8988T (cell line): Measurements from ENCODE around the gene PRF1.
A peak's percentile ranks its signal among the peaks of the same experiment; 100 is the strongest.

ENCODE experiments used
- DNase-seq: peaks from one replicate; pipeline ENCODE4 v3.0.0; 2011

PRF1 gene

DNA sequence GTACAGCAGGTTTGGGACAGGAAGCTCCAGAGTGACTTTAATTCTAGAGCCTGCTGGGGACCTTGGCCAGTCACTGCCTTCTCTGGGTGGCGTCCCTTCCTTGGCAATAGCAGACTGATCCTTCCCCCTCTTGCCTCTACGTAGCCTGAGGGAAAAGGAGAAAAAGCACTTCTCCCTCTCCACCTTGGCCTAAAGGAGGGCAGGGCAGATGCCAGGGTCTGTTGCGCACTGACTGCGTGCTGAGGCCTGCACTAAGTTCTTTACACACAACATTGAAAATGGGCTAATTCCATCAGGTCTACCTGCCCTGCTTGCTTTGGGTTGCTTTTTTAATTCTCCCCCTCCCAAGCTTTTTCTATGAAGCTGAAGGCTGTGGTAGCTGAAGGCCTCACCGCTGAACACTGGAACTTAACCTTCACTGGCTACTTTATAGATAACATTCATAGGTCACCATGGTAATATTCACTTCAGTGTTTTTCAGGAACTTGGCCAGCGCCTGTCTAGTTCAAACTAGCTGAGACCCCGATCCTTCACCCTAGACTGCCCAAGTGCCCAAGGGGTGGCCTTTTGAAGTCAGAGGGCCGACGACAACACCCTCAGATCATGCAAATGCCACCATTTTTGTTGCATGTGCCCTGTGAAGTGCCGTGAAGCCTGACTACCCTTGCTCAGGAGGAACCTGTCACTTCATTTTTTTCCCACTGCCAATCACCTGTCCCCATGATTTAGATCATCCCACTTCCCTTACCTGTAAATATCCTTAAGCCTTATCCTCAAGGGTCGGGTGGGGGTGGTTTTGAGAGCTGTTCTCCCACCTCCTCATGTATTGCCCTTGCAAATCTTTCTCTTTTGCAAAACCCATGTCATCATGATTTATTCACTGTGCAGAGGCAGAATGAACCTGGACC is 28.7 kb downstream of the PRF1 start:
- DNase-seq: no peak

DNA sequence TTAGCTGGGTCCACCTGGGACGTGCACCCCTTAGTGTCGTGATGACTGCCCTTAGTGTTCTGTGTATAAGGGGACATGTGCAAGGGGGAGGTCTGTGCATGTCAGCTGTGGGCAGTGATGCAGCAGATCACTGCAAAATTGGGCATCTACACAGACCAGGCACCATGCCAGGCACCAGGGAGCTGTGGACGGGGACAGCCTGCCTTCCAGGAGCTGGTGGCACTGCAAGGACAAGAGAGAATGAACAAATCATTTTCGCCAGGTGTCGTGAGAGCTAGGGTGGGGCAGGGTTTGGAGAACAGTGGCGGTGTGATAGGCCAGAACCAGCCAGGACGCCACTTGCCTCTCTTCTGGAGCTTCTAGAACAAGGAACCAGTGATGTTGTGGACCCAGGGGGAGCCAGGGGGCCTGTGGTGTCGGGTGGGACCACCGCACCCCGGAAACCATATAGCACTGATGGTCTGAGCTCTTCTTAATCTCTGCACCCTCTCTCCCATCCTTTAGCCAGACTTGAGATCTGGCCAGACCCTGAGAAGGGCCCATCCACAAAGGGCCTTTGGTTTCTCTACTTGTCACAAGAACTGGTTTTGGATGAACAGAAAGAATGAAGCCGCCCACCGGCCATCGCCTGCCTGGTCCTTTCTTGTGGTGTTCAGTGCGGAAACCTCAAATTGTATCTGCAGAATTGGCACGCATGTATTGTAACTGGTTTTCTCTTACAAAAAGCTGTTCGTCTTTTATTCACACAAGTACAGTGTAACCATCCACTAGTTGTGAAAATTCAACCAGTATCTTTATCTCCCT is 30.7 kb downstream of the PRF1 start:
- DNase-seq: no peak

DNA sequence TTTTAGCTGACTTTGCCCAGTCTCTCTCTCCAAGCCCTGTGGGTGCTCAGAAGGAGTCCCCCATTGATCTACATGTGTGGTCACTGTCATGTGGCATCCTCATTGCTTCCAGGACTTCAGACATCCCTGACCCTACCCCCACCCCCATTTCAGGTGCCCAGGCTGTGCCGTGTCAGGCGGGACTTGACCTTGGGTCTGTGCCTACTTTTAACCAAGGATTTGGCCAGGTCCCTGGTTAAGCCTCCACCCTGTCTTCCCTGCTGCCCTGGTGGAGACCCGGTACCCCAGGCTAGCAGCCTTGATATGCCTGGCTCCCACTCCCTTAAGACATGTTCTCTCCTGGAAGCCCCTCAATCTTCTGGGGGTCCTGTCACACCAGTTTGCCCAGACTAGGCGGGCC is 31.3 kb downstream of the PRF1 start:
- no peak for DNase-seq

DNA sequence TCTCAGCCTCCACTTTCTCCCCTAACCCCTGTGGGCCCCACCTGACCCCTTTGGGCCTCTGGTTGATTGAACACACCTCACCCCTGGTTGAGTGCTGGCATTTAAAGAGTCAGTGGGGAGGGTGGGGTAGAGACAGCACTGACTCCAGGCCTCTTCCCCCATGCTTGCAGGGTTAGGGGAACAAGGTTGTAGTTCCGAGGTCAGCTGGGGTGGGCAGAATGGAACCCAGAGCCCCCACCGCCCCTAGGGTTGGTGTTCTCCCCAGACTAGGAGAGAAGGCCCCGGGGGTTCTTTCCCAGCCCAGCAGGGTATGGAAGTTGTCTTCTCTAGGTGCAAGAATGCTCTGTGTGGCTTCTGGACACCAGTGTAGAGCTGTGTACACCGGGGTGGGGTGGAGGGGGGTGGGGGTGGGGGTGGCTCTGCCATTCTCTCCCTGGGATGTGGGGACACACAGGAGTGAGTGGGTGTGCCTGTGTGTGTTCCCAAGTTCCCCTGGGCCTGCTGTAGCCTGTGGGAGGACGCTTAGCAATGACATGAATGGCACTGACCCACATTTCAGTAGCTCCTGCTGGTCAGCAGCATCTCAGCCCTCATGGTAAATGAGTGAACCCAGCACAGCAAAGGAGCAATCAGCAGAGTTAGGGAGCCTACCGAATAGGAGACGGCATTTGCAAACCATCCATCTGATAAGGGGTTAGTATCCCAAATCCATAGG is 33.6 kb downstream of the PRF1 start:
- no peak for DNase-seq

DNA sequence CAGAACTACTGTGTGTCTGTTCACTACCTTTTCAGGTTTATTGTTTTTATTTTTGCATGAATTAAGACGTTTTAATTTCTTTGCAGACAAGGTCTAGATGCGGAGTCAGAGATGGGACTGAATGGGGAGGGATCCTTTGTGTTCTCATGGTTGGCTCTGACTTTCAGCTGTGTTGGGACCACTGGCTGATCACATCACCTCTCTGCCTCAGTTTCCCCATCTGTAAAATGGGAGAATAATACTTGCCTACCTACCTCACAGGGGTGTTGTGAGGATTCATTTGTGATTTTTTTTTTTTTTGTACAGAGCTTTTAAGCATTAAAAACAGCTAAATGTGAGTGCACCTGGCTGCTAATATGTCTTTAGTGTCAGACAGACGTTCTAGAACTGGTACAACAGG is 34.4 kb downstream of the PRF1 start:
- DNase-seq: no peak

DNA sequence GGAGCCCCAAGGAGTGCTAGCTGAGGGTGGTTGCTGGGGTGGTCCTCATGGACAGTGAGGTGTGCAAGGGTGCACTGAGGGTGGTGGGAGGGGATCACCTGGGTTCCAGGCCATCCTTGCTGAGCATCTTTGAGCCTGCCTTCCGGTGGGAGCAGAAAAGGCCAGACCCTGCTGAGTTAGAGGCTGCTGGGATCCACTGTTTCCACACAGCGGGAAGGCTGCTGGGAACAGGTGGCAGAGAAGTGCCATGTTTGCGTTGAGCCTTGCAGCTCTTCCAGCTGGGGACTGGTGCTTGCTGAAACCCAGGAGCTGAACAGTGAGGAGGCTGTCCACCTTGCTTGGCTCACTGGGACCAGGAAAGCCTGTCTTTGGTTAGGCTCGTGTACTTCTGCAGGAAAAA is 34.9 kb downstream of the PRF1 start:
- DNase-seq: no peak

DNA sequence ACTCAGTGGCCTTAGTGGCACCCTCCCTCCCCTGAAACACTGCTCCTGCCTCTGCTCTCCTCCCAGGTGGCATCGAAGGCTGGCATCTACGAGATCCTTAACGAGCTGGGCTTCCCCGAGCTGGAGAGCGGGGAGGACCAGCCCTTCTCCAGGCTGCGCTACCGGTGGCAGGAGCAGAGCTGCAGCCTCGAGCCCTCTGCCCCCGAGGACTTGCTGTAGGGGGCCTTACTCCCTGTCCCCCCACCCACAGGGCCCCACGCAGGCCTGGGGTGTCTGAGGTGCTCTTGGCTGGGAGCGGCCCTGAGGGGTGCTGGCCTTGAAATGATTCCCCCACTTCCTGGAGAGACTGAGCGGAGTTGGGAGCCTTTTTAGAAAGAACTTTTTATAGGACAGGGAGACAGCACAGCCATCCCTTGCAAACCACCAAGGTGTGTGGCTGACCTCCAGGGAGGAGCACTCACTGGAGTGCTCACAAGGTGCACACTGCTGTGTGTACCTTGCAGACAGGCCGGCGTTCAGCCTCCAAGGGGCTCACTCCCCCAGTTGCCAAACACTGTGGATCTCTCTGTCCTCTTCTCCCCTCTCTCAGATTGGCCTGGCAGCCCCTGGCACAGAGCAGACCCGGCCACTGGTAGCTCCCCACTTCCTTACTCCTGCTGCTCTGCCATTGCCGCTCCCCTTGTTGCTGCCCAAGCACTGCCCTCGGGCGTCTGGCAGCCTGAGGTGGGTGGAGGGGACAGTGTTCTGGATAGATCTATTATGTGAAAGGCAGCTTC is 35.8 kb downstream of the PRF1 start:
- DNase-seq: no peak

DNA sequence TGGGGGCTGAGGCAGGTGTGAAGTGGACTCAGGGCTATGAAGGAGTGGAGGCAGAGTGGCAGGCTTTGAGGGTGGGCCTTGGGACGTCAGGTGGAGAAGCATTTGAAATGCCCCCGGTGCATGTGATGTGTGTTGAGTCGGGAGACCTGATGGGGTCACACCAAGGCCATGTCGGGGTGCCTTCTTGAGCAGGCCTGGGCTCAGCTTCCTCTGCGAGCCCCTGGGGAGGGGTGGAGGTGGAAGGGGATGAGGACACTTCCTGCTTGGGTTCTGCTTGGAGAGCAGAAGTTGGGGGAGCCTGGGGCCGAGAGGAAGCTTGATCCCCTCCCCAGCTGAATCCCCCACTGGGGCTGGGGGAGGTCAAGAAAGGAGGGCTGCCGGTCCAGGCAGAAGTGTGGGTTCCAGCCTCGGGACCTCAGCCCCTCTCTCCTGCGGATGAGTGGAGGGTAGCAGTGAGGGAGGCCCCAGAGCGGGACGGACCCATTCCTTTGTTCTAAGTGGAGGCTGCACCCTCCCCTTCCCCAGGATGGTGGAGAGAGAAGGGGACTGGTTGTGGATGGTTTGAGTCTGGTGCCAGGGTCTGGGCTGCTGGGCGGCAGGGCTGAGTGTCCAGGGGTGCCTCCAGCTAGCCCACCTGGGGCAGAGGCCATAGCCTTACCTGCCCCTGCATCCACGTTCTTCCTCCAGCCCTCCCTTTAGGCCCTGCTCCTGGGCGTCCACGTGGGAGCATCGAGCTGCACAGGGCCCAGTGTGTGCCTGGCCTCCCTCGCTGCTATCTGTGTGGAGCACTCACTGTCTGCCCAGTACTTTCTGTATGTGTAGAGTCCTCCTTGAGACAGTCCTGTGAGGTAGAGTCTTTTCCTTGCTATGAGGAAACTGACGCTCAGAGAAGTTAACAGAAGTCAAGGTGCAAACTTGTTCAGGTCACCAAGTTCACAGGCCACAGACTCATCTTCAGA is 36.7 kb downstream of the PRF1 start:
- no peak for DNase-seq

DNA sequence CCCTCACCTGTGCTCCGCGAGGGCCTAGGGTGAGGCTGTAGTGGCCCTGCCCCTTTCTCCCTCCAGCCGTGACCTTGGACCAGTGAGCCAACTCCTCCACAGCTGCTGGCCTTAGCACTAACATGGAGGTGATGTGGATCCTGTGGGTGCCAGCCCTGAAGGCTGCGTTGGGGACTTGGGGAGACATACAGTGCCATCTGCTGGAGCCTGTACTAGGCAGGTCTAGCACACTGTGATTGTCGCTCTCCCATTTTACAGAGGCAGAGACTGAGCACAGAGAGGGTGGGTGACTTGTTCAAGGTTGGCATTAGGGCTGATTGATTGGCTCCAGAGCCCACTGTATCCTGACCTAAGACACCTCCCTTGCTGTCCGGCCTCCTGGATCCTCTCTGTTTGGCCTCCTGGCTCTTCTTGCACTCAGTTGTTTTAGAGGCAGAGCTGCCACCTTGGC is 37.6 kb downstream of the PRF1 start:
- DNase-seq: no peak

DNA sequence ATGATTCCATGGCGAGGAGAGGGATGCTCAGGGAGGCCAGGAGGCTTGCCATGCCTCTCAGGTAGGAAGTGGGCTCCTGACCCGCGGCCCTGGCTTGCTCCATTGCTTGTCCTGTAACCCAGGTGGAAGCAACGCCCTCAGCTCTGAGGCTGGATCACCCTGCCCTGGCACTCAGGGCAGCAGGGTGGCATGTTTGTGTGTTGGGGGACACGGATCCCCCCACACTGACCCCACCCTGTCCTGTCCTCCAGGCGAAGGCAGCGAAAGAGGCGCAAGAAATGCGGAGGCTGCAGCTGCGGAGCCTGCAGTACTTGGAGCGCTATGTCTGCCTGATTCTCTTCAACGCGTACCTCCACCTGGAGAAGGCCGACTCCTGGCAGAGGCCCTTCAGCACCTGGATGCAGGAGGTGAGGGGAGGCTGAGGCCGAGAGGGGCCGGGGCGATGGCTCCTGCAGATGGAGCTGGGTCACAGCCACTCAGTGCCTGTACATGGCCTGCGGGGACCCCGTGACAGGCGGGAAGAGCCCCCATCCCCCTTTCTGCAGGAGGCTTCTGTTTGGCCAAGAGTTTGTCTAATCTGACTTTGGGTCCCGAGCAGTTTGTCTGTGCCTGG is 38.3 kb downstream of the PRF1 start:
- no peak for DNase-seq

DNA sequence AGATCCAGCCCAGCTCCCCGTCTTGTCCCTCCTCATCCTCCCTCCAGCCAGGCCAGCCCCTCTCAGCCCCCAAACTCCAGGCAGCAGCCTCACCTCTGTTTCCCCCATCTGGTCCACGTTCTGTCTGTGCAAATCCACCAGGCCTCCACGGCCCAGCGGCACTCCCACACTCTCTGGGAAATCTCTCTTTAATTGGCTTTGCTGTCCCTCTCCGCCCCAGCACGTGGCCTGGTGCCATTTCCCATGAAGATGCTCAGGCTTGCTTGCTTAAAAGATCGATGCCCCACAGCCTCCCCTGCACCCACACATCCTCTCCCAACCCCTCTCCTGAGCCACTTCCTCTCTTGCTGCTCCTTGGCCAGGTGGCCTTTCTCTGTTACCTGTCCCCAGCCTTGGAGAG is 39.3 kb downstream of the PRF1 start:
- no peak for DNase-seq

DNA sequence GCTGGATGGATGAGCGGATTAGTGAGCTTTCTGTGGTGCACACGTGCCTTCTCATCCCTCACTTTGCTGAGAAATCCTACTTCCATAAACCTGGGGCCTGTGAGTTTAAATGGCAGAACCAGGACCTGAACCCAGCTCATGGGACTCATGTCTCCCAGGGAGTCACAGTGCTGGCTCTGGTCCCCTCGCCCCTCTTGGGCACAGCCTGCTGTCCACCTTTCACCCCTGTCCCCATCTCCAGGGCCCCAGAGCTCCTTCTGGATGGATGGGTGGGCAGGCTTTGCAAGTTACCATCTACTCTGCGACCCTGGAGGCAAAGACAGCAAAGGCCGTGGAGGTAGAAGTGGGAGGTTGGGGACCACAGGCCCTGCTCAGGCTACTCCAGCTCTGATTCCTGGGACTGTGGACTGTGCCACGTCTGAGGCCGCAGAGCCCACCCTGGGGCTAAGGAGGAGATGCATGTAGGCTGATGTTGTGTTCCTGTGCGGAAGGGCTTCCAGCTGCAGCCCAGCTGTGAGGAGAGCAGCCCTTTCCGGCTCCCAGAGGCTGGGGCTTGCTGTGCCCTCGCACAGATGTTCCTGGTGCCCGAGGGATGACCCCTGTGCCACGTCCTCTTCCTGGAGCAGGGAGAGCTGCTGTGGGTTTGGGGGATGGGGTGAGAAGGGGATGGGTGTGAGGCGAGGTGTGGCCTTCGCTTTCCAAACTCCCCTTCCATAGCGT is 40.3 kb downstream of the PRF1 start:
- DNase-seq: no peak

DNA sequence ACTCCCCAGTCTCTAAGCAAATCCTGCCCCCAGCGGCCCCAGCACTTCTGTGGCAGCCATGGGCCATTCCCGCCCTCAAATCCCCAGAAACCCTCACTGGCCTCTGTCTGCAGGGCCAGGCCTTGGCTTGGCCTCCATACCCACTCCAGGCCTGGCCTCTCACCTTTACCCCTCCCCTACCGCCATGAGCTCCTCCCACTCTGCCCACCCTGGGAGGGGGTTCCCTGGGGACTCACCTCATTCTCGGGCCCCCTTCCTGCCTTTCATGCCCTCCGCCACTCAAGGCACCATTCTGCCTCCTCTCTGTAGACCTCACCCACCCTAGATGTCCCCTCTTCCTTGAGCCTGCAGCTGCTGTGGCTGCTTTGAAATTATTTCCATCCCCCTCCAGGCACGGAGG is 41.0 kb downstream of the PRF1 start:
- no peak for DNase-seq

DNA sequence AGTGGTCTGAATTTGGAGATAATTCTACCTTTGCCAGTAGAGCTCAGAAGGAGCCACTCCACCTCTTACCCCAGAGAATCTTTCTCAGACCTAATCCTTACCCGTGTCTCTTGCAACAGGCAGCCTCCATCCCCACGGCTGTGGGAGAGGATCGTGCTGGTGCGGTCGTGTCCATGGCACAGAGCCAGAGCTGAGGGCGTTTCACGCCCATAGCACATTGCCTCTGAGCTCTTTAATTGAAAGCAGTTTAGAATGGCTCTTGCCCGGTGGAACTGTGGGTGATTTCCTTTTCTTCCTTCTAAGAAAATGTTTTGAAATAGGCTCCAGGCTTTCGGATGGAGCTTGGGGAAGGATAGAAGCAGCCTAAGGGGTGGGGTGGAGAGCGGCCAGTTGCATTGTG is 41.5 kb downstream of the PRF1 start:
- no peak for DNase-seq

DNA sequence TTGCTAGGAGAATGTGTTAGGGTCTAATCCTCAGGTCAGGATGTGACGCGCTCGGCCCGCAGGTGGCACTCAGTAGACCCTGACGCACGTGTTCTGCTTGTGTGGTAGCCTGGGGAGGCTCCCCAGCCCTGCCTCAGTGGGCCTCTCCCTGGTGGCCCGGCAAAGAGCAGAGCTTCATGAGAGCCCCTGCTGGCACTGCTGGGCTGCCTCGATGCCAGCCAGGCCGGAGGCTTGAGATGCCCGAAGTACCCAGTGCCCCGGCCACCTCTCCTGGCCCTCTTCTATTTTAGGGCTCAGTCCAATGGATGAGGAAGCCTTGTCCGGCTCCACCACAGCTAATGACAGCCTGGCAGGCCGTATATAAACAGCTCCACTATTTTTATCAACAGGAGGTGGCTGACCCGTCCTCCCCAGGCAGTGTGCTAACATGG is 42.0 kb downstream of the PRF1 start:
- no peak for DNase-seq

DNA sequence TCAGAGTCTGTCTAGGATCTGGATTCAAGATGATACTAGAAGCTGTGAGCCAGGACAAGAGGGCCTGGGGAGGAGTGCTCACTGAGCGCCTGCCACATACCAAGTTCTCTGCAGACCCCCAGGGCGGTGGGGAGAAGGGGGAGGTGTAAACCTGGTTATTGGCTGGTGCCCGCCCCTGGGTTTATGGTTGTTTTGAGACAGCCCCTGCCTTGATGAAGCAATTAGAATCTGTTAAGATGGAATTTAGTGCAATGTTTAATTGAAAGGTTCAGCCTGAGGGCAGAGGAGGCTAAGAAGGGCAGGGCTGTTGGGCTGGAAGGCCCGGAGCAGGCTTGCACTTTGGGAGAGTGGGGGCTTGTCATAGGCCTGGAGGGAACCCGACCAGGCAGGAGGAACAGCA is 42.7 kb downstream of the PRF1 start:
- no peak for DNase-seq

DNA sequence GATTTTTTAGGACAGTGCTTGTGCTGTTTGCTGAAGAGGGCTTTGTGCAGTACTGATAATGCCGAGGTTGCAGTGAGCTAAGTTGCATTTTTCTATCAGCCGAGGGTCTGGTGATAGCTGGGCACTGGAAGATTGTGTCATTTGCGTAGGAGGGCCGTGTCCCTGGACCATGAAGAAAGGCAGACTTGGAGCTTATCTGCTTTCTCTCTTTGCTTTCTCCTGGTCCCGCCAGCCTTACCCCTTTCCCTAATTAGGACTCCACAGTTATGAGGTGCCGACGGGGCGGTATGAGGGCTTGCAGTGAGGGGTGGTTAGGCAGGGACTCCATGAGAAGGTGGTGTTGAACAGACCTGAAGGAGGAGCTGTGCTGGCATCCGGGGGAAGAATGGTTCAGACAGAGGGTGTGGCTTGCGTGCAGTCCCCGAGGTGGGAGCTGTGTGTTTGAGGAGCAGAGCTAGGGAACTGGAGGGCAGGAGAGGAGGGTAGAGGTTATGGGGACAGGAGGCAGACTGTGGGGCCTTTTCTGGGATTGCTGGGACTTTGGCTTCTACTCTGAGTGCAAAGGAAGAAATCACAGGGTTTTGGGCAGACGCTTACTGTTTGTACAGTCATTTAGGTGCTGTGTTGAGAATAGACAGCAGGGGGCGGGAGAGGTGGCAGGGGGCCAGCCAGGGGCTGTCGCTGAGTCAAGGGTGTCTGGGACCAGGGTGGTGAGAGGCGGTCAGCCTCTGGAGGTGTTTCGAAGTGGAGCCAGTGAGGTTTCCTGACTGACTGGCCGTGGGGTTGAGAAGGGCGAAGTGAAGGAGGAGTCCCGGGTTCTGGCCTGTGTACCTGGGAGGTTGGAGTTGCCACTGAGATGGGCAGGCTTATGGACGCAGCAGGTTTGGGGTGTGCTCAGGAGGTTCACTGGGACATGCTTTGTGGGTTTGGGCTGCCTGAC is 43.4 kb downstream of the PRF1 start:
- peak; percentile 90 for DNase-seq

DNA sequence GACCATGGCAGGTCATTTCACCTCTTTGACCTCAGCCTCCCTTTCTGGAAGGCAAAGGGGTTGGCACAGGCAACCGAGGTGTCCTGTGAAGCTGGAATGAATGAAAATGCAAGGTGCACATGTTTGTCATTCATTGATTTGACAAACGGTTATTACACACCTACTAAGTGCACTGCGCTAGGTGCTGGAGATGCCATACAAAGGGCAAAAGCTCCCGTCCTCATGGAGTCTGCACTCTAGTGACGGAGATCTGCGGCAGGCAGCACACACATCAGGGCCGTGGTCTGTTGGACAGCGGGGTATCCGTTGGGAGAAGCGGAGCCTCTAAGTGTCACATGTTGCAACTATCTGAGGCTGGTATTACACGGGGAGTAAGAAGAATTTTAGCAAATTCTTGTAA is 44.2 kb downstream of the PRF1 start:
- DNase-seq: no peak

DNA sequence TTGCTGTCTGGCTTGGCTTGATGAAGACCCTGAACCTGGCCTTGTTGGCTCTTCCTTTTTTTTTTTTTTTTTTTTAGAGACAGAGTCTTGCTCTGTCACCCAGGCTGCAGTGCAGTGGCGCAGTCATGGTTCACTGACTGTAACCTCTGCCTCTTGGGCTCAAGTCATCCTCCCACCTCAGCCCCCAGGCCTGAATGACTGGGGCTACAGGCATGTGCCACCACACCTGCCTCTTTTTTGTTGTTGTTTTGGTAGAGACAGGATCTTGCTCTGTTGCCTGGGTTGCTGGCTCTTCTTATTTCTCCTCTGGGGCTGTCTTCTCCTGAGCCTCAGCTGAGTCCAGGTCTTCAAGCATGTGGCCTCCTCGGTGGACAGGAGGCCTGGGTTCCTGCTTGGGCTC is 44.7 kb downstream of the PRF1 start:
- no peak for DNase-seq
